Hematopoietic multipotent progenitor cell treated with erythropoietin and hydrocortisone succinate and interleukin-3 and kit ligand, for 8 days (in vitro differentiated cells): ENCODE data around the gene SUPT3H.
"Not testable (repeated sequence)": the region's sequence is repeated elsewhere in the genome, so short reads cannot be mapped to it uniquely, and the experiment has no call there.

Experiments used
- DNase-seq: peaks from one replicate; pipeline ENCODE4 v3.0.0-alpha.2; 2015

The SUPT3H gene

DNA sequence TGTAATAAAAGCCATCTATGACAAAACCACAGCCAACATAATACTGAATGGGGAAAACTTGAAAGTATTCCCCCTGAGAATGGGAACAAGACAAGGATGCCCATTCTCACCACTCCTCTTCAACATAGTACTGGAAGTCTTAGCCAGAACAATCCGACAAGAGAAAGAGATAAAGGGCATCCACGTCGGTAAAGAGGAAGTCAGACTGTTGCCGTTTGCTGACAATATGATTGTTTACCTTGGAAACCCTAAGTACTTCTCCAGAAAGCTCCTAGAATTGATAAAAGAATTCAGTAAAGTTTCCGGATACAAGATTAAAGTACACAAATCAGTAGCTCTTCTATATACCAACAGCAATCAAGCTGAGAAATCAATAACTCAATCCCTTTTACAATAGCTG lies 63.6 kb downstream of the SUPT3H start:
- no peak for DNase-seq

DNA sequence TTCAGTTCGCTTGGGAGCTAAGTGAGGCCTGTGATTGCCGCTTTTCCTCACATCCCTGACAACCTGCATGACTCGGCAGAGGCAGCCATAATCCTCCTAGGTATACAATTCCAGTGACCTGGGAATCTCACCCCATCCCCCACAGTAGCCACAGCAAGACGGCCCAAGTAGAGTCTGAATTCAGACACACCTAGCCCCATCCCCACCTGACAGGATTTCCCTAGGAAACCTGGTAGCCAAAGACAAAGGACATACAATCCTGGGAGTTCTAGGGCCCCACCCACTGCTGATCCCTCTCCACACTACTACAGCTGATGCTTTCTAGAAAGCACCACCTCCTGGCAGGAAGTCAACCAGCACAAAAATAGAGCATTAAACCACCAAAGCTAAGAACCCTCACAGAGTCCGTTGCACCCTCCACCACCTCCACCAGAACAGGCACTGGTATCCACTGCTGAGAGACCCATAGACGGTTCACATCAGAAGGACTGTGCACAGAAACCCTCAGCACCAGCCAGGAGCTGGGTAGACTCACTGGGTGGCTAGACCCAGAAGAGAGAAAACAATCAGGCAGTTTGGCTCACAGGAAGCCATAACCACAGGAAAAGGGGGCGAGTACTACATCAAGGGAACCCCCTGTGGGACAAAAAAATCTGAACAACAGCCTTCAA lies 67.5 kb downstream of the SUPT3H start:
- DNase-seq: no peak

DNA sequence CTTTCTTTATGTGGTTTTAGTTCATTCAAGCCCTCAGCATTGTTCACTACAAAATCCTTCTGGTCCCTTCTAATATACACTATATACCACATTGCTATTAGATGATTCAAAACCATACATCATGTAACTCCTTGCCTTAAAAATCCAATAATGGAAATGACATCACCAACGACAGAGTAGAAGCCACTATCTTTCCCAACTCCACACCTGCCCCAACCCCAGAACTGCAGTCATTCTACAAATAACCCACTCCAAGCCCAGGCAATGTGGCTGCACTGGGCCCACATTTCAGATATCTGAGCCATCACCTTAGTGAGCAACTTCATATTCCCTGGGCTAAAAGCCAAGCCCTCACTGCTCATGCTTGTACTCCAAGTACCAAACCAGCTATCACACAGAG lies 72.2 kb downstream of the SUPT3H start:
- no peak for DNase-seq

DNA sequence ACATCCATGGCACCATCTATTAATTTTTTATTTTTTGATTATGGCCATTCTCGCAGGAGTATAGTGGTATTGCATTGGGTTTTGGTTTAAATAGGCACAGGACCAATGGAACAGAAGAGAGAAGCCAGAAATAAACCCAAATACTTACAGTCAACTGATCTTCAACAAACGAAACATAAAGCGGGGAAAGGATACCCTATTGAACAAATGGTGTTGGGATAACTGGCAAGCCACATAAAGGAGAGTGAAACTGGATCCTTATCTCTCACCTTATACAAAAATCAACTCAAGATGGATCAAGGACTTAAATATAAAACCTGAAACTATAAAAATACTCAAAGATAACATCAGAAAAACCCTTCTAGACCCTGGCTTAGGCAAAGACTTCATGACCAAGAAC lies 74.9 kb downstream of the SUPT3H start:
- DNase-seq: no peak

DNA sequence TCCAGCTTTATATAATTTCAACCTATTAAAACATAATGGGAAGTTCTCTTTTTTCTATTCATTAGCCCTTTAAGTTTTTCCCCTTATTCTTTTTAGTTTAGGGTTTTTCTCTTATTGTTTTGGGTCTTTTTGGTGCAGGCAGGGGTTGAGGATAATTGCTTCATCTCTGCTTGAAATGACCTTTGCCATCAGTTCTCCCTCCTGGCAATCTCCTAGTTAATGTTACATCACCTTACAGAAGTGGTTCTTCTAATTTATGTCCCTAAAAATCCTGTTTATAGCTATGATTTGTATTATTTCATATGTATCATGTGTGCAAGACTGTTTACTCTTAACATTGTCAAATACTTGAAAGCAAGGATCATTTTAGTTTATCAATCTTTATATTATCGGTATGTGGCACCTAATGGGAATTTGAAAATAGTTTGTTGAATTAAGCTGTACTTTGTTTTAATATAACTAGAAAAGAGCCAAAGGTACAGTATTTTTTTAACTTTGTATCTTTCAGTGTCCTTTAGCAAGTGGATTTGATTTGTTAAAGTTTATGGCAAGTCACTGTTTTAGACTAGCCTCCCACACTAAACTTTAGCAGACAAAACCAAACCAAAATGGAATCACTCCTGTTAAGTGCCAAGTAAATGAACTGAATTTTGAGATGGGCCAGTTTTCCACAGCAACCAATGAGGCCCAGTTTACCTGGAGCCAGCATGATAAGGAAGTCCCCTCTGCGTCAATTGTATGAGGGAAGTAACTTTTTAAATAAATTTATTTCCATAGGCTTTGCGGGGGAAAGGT lies 76.2 kb downstream of the SUPT3H start:
- DNase-seq: no peak

DNA sequence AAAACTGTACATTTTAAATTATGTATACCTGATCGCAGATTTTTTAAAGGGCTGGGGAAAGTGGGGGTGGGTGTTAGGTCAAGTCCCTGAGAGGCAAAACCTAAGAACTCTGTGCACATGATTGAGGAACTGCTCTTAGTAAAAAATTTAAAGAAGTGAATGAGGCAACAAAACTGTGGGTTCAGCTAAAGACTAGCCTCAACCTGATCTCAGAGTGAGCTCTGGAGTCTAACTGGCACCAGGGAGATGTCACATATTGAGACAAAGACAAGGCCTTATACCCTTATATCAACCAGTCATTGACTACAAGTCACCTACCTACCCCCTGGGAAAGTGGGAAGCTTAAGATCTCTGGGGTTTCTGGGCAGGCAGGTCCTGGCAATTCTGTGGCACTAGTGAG lies 77.0 kb downstream of the SUPT3H start:
- DNase-seq: no peak

DNA sequence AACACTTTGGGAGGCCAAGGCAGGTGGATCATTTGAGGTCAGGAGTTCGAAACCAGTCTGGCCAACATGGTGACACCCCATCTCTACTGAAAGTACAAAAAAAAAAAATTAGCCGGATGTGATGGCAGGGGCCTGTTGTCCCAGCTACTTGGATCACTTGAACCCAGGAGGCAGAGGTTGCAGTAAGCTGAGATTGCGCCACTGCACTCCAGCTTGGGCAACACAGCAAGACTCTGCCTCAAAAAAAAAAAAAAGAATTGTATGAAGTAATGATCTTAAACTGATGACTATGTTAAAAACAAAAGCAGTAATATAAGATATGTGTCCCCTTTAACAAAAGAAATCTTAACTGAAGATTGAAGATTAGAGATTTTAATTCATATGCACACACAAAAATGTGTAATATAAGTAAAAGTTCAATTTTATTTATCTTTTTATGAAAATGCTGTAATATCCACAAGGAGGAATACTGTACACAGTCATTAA lies 78.6 kb downstream of the SUPT3H start:
- DNase-seq: no peak

DNA sequence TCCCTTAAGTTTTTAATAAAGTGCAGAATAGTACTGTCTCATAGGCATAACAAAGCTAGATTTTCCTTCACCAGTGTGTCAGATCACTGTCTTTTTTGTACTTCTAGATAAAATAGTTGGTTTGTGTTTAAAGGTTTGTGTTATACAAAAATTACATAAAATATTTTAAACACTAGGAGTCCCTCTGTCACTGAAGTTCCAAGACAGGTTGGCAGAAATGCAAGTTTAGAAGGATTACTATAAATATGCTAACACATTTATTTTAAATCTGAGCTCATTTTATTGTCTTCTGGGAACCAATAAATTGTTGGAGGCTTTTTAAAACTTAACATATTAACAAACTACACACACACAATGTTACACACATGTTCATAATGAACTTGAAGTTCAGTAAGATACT lies 80.4 kb downstream of the SUPT3H start:
- DNase-seq: no peak

DNA sequence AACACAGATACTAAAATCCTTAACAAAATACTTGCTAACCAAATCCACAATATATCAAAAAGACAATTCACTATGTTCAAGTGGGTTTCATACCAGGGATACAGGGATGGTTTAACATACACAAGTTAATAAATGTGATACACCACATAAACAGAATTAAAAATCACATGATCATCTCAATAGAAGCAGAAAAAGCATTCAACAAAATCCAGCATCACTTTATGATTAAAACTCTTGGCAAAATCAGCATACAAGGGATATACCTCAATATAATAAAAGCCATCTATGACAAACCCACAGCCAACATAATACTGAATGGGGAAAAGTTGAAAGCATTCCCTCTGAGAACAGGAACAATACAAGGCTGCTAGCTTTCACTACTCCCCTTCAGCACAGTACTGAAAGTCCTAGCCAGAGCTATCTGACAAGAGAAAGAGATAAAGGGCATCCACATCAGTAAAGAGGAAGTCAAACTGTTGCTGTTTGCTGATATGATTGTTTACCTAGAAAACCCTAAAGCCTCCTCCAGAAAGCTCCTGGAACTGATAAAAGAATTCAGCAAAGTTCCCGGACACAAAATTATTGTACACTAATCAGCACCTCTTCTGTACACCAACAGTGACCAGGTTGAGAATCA lies 83.6 kb downstream of the SUPT3H start:
- peak; percentile 81 for DNase-seq

DNA sequence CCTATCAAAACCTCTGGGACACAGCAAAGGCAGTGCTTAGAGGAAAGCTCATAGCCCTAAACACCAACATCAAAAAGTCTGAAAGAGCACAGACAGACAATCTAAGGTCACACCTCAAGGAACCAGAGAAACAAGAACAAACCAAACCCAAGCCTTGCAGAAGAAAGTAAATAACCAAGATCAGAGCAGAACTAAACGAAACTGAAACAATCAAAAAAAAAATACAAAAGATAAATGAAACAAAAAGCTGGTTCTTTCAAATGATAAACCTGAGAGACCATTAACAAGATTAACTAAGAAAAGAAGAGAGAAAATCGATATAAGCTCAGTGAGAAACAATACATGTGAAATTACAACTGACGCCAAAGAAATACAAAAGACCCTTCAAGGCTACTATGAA lies 84.4 kb downstream of the SUPT3H start:
- no peak for DNase-seq

DNA sequence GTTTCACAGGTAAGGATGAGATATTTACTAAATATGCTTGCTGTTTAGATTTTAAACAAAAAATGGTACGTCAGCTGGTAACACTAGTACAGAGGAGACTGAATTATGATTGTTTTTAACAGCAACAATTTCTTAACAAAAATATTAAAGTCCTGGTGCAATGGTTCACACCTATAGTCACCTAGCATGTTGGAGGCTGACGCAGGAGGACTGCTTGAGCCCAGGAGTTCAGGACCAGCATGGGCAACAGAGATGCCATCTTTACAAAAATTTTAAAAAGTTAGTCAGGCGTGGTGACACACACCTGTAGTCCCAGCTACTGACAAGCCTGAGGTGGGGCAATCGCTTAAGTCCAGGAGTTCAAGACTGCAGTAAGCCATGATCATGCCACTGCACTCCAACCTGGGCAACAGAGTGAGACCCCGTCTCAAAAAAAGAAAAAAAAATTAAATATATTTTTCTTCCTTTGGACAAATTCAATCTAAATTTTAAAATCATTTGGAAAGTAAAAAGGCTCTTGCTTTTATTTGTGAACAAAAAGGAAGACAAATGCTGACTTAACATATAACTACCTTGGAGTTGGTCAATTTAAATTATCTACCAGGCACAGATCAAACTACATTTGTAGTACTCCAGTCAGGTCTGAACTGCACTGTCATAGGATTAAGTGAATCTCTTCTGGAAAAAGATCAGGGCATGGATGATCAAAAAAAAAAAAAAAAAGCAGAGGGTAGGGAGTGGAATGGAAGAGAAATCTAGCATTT lies 87.8 kb downstream of the SUPT3H start:
- no peak for DNase-seq

DNA sequence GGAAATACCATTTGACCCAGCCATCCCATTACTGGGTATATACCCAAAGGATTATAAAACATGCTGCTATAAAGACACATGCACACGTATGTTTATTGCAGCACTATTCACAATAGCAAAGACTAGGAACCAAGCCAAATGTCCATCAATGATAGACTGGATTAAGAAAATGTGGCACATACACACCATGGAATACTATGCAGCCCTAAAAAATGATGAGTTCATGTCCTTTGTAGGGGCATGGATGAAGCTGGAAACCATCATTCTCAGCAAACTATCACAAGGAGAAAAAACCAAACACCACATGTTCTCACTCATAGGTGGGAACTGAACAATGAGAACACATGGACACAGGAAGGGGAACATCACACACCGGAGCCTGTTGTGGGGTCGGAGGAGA lies 91.0 kb downstream of the SUPT3H start:
- DNase-seq: not testable (repeated sequence)

DNA sequence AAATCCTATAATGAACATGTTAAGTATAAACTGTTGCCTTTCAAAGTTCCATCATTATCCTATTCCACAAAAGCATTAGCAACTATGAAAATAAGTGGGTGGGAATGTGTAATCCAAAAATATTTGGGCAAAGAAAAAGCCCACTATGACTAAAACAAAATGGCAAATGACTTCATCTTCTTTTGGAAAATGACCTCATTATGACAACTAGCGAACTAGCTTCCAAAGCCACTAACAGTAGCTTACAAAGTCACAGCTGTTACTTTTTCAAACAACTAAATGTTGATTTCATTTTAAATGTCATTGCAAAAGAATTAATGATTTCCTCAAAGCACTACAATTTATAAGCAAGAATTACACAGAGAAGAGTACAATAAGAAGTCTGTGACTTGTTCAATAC lies 99.4 kb downstream of the SUPT3H start:
- no peak for DNase-seq

DNA sequence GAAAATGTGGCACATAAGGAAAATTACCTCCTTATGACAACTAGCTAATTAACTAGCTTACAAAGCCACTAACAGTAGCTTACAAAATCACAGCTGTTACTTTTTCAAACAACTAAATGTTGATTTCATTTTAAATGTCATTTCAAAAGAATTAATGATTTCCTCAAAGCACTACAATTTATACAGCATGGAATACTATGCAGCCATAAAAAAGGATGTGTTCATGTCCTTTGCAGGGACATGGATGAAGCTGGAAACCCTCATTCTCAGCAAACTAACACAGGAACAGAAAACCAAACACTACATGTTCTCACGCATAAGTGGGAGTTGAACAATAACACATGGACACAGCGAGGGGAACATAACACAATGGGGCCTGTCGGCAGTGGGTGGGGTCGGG lies 100.0 kb downstream of the SUPT3H start:
- DNase-seq: not testable (repeated sequence)

DNA sequence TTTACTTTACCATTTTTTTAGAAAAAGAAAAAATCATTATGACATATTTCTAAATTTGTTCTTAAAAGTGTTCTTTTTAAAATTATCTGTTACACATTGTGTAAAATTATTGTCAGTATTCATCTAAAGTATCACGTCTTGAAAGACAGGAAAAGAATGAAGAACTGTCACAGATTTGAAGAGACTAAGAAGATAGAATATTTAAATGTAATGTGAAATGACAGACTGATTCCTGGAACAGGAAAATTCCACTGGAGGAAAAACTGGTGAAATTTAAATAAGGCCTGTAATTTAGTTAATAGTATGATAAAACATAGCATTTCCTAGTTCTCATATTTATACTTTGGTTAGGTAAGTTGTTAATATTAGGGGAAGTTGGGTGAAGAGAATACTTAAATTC lies 102.4 kb downstream of the SUPT3H start:
- no peak for DNase-seq

DNA sequence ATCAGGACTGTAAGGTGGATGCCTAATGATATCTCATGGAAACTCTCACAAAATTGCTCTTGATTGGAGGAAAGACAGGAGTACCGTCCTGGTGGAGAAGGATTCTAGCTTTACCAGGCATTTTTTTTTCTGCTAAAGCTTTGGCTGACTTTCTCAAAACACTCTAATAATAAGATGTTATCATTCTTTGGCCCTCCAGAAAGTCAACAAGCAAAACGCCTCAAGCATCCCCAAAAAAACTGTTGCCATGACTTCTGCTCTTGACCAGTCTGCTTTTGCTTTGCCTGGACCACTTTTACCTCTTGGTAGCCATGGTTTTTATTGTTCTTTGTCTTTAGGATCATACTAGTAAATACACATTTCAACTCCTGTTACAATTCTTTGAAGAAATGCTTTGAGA lies 105.1 kb downstream of the SUPT3H start:
- DNase-seq: no peak

DNA sequence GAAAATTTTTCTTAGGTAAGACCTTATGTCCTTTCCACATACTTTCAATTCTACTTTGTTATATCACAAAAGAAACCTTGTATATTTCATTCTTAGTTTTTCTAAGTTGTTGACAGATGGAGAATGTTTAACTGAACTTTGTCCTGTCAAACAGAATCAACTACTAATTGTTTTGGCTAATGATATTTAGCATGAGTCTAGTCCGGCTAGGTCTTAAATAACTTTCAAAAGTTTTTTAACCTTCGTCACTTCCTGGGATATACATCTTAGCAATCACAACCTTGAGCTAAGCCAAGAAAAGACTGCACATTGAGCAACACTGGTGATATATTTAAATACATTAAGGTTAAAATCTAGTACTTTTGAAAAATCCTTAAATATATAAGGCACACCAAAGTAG lies 112.5 kb downstream of the SUPT3H start:
- no peak for DNase-seq

DNA sequence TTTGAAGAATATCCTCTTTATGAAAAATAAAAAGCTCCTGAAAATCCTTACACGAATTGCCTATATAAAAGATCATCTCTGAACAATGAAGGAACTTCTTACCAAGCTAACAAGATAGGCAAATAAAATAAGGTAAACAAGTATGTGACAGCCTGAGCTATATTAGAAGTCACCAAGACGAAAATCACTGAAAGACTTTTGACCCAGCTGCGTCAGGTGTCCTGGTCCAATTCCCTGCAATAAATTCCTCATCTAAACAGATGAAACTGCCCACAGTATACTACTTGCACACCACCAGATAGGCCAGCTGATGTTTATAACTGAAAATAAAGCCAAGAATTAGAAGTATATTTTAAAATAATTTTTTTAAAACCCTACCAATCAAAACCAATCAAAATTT lies 117.0 kb downstream of the SUPT3H start:
- no peak for DNase-seq

DNA sequence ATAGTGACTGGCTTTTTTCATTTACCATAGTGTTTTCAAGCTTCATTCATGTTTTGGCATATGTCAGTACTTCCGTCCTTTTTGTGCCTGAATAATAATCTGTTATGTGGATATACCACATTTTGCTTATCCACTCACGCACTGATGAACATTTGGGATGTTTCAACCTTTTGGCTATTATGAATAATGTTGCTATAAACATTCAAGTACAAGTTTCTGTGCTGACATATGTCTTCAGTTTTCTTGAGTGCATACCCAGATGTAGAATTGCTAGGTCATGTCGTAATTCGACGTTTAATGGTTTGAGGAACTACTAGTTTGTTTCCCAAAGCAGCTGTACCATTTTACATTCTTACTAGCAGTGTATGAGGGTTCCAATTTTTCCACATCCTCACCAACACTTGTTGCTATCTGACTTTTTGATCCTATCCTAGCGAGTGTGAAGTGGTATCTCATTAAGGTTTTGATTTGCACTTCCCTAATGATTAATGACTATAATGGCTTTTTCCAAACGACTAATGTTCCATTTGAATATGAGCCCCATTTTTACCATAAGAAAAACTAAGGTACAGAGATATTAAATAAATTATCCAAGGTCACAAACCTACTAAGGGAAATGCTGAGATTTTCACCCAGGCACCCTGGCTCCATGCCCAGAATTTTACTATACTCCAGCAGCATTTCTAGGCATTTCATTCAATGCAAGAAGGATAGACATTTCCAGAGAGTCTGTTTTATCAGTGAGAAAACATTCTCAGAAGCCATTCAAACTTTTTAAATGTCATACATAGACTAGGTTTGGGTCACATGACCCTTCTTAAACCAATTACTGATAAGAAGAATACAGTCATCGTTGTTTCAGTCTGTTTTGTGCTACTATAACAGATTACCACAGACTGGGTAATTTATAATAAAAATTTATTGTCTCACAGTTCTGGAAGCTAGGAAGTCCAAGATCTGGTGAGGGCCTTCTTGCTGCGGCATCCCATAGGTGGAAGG lies 120.7 kb downstream of the SUPT3H start:
- no peak for DNase-seq

DNA sequence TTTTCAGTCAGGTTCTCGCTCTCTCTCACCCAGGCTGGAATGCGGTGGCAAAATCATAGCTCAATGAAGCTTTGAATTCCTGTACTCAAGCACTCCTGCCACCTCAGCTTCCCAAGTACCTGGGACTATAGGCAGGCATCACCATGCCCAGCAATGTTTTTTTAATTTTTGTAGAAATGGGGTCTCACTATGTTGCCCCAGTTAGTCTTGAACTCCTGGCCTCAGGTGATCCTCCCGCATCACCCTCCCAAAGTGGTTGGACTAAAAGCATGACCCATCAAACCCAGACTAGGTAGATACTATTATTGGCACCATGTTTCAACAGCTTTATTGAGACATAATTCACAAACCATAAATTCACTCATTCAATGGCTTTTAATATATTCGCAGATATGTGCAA lies 122.3 kb downstream of the SUPT3H start:
- no peak for DNase-seq

DNA sequence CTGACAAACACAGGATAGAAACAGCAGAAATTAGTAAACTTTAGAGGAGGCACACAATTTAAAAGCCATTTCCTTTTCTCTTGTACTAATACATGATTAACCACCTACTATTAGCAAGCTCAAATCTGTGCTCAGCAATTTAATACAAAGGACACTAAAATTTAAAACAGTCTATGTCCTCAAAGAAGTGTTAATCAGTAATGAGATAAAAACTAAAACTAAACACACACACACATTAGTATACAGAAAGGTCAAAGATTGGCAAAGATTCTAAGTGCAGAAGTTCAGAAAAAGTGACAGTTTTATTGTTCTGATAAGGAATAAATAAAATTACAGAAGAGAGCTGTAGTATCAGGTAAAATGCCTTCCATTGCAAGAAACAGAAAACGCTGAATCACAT lies 123.5 kb downstream of the SUPT3H start:
- DNase-seq: no peak

DNA sequence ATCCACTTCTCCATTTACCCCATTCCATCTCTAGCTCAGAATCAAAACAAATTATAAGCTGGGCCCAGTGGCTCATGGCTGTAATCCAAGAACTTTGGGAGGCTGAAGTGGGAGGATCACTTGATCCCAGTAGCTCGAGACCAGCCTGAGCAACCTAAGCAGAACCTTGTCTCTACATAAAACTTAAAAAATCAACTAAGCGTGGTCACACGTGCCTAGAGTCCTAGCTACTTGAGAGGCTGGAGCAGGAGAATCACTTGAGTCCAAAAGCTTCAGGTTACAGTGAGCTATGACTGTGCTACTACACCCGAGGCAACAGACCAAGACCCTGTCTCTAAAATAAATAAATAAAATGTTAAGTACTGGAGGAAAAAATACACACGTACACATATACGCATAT lies 124.3 kb downstream of the SUPT3H start:
- no peak for DNase-seq
